ENCODE results near the gene SLC26A6. TPM values are rescaled to one million over a fixed set of nuclear protein-coding genes. Genes with fewer than 3 reads are reported as not detected.

SLC26A6 gene
- total RNA-seq (10 to 100 TPM in 1 of 4 donors, 1 to 10 TPM in 3; 5.6 to 13.0 (median 6.6) TPM), polyA plus RNA-seq (10 to 100 TPM in 1 of 3 donors, 1 to 10 TPM in 2; 4.5 to 10.5 (median 6.0) TPM)
- long read RNA-seq, donor 1, partial matches to known transcripts = 2 of 14 reads
- long read RNA-seq, donor 1, other reads (novel, unspliced or antisense) = 5 of 14 reads
- long read RNA-seq, donor 2, partial matches to known transcripts = 4 of 13 reads
- long read RNA-seq, donor 2, other reads (novel, unspliced or antisense) = 3 of 13 reads

DNA sequence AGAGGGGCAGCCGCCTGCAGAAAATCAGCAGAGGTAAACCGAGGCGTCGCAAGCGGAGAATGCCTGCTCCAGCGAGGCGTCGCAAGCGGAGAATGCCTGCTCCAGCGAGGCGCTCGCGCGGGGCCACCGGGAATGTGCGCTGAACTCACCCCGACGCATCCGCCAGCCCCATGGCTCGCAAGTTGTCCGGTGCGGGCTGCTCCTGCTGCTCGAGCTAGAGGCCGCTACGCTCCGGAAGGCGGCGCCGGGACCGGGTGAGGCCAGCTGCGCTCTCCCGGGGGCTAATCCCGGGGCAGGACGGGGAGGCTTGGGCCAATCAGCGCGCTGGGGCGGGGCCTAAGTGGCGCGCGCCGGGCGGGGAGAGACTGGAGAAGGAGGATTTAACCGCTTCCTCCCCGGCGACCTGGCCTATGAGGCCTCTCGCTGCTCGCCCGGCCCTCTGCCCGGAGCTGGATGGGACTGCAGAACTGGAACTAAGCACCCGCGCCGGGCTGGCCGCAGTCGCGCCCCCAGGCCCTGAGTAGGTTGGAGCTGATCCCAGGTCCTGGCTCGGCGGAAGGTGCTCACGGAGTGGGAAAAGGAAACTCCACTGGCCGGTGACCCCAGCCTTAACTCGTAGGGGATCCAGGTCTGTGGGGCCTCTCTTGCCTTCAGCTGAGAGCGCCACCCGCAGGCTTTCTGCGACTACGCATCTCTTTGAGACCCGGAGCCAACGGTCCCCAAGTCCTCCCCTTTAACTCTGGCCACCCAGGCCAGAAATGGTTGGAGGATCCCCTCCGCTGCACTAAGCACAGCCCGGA lies at the start of gene SLC26A6:
Gene SLC26A6 (minus strand): TSS at position 240 of the 800 bp plus-strand sequence. CDS start 68 bp downstream, at position 172.
- Histone ChIP-seq H3K27ac (peak within 1 kb of the TSS; percentile 79), H3K36me3 (ENCODE audit: insufficient read depth in 1 of 2, low read depth in 1 of 2) (peaks cover 0 to 14% of the 10 kb centered on the region in 2 donors), H3K4me1 (peaks cover 19% of the 10 kb centered on the region), H3K9me3 (no peaks in the 10 kb centered on the region), H3K27me3 (ENCODE audit: insufficient read depth in 3 of 3, low read length in 2 of 3) (no peaks in the 10 kb centered on the region), H3K4me3 (peak within 1 kb of the TSS; percentile 92)
- DNase-seq = peak; percentile 98
- WGBS, 3 donors = 1% methylated on average over 46 to 68 of the region's 68 CpGs
- intact Hi-C loops (cut with DNase I) = loop anchor here in 1 of 2 donors (2.0 kb wide), 2 partner anchors 27 to 77 kb away; partner anchors contain the start of gene UQCRC1
- peak; percentile 97 to 99 (median 98) for ATAC-seq
- TF ChIP-seq, protein P1, sequence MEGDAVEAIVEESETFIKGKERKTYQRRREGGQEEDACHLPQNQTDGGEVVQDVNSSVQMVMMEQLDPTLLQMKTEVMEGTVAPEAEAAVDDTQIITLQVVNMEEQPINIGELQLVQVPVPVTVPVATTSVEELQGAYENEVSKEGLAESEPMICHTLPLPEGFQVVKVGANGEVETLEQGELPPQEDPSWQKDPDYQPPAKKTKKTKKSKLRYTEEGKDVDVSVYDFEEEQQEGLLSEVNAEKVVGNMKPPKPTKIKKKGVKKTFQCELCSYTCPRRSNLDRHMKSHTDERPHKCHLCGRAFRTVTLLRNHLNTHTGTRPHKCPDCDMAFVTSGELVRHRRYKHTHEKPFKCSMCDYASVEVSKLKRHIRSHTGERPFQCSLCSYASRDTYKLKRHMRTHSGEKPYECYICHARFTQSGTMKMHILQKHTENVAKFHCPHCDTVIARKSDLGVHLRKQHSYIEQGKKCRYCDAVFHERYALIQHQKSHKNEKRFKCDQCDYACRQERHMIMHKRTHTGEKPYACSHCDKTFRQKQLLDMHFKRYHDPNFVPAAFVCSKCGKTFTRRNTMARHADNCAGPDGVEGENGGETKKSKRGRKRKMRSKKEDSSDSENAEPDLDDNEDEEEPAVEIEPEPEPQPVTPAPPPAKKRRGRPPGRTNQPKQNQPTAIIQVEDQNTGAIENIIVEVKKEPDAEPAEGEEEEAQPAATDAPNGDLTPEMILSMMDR (IDR thresholded peaks at IDR 0.05) = peak; percentile 23

GRCh38 chr3:48684480-48685143 lies 49.4 kb upstream of the SLC26A6 start:
- intact Hi-C loops (cut with DNase I) = loop anchor here in 1 of 2 donors (5.0 to 10.0 kb wide), 2 partner anchors 53 to 220 kb away; a partner anchor contains a TSS
- Histone ChIP-seq H3K4me1 (peaks cover 26% of the 10 kb centered on the region), H3K36me3 (ENCODE audit: insufficient read depth in 1 of 2, low read depth in 1 of 2) (peaks cover 5 to 50% of the 10 kb centered on the region in 2 donors), H3K27me3 (ENCODE audit: insufficient read depth in 3 of 3, low read length in 2 of 3) (no peaks in the 10 kb centered on the region), H3K4me3 (peak overlapping the region; percentile 96), H3K27ac (no peak overlapping the region), H3K9me3 (no peaks in the 10 kb centered on the region)
- no peak for ATAC-seq
- no peak for DNase-seq
- 39 to 49% (median 47%) methylated on average over 7 of the region's 7 CpGs for WGBS, 3 donors
- TF ChIP-seq, protein P1 (IDR thresholded peaks at IDR 0.05) = no peak

DNA sequence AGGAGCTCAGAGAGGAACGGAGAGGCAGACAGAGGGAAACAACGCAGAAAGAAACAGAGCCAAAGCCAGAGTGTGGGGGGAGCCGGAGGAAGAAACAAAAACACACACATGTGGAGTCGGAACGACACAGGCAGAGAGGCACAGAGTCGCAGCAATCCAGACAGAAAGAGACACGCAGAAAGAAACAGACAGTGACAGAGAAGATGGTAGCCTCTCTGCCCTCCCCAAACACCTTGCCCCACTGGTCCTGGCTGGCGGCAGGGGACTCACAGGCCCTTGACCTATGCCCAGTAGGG lies 48.7 kb upstream of the SLC26A6 start:
- peak overlapping the region; percentile 96 for H3K4me3 ChIP-seq
- WGBS, 3 donors = 54 to 63% (median 56%) methylated on average over 8 of the region's 8 CpGs
- peaks cover 5 to 50% of the 10 kb centered on the region in 2 donors for H3K36me3 ChIP-seq (ENCODE audit: insufficient read depth in 1 of 2, low read depth in 1 of 2)
- TF ChIP-seq, protein P1 (IDR thresholded peaks at IDR 0.05) = no peak
- H3K27me3 ChIP-seq (ENCODE audit: insufficient read depth in 3 of 3, low read length in 2 of 3) = no peaks in the 10 kb centered on the region
- H3K27ac ChIP-seq = no peak overlapping the region
- intact Hi-C loops (cut with DNase I) = loop anchor here in 1 of 2 donors (10.0 kb wide), 1 partner anchor 219 kb away; a partner anchor contains a TSS
- H3K9me3 ChIP-seq = no peaks in the 10 kb centered on the region
- no peak for ATAC-seq
- DNase-seq = no peak
- peaks cover 26% of the 10 kb centered on the region for H3K4me1 ChIP-seq

DNA sequence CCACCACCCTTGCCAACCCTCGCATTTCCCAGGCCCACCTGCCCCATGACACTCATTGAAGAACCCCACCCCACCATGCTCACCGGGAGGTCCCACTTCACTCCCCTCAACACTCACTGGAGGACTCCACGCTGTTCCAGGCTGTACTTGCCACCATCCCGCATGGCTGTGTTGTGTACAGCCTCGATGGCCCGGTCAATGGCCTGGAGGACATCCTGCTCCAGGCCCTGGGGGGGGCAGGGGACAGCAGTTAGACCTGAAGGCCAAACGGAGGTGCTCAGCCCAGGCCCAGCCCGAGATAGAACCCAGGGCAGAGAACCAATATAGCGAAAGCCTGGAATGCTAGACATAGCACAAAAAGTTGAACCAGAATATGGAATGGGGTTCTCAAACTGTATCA lies 47.5 kb upstream of the SLC26A6 start:
- Histone ChIP-seq H3K27me3 (ENCODE audit: insufficient read depth in 3 of 3, low read length in 2 of 3) (no peaks in the 10 kb centered on the region), H3K36me3 (ENCODE audit: insufficient read depth in 1 of 2, low read depth in 1 of 2) (peaks cover 5 to 50% of the 10 kb centered on the region in 2 donors), H3K27ac (no peak overlapping the region), H3K4me1 (peaks cover 26% of the 10 kb centered on the region), H3K9me3 (no peaks in the 10 kb centered on the region), H3K4me3 (no peak overlapping the region)
- WGBS, 3 donors = 83 to 92% (median 91%) methylated on average over 9 of the region's 9 CpGs
- ATAC-seq (no peak), DNase-seq (no peak)
- TF ChIP-seq, protein P1 (IDR thresholded peaks at IDR 0.05) = no peak
- intact Hi-C loops (cut with DNase I) = loop anchor here in 1 of 2 donors (10.0 kb wide), 1 partner anchor 218 kb away; a partner anchor contains a TSS
